Esophagus squamous epithelium (tissue), 4 donors: ENCODE measurements around the gene CROT.

Source experiments
- POLR2A ChIP-seq, 4 donors: fragments of 450-650 bp; IDR thresholded peaks; one replicate each; pipeline ENCODE4 v1.6.1; 2017; ENCODE audit warnings: antibody characterized with exemption in 4 of 4, mild to moderate bottlenecking in 4 of 4, moderate library complexity in 3 of 4
- TF ChIP-seq, protein P1 (sequence below), 6 experiments: fragments of 450-650 bp in 4 of 6; fragments of 200-600 bp in 2 of 6; sonication (generic) in 2 of 6; IDR thresholded peaks; one replicate each; pipeline ENCODE4 v1.5.1; 2016 to 2019; ENCODE audit warnings: antibody characterized with exemption in 6 of 6, mild to moderate bottlenecking in 4 of 6, moderate library complexity in 4 of 6

DNA sequence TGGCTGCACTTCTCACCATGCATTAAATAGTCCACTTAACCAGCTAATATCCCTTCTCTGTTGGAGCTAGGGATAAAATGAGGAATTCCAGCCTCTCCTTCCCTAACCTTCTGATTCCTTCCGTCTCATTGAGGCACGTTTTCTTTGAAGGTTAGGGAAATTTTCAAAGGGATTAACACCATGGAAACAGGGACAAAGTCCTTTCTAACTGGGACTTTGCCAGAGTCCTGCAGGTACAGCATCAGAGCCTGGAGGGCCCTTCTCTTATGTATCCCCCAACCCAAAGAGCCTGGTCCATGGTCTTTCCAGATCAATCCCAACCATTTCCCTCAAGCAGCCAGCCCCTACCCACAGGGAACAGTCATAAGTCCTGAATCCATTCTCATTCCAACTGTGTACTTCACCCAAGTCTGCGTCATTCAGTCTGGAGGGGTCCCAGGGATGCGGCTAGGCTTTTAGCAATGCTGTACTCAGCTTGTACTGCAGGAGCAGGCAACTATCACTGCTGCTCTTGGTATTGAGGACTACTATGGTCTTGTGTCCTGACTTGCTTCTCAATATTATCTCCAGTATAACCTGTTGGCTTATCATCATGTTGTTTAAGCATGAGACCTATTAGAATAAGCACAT is 34.6 kb upstream of the CROT start:
- TF ChIP-seq, protein P1, sequence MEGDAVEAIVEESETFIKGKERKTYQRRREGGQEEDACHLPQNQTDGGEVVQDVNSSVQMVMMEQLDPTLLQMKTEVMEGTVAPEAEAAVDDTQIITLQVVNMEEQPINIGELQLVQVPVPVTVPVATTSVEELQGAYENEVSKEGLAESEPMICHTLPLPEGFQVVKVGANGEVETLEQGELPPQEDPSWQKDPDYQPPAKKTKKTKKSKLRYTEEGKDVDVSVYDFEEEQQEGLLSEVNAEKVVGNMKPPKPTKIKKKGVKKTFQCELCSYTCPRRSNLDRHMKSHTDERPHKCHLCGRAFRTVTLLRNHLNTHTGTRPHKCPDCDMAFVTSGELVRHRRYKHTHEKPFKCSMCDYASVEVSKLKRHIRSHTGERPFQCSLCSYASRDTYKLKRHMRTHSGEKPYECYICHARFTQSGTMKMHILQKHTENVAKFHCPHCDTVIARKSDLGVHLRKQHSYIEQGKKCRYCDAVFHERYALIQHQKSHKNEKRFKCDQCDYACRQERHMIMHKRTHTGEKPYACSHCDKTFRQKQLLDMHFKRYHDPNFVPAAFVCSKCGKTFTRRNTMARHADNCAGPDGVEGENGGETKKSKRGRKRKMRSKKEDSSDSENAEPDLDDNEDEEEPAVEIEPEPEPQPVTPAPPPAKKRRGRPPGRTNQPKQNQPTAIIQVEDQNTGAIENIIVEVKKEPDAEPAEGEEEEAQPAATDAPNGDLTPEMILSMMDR (IDR thresholded peaks at IDR 0.05): no peak
- TF ChIP-seq POLR2A (IDR thresholded peaks at IDR 0.05): no peak
